K562 (cell line): ENCODE data around the gene CPEB1. TPM values are rescaled to one million over a fixed set of nuclear protein-coding genes. Genes with fewer than 3 reads are reported as not detected.

ENCODE experiments used
- BCLAF1 ChIP-seq, 2 experiments: fragments of 450-650 bp in 1 of 2; IDR thresholded peaks; 2 replicates each; pipeline ENCODE4 v1.6.1; 2011 to 2017; ENCODE audit warnings: low read depth in 2 of 2, antibody characterized with exemption in 1 of 2, borderline replicate concordance in 1 of 2, low read length in 1 of 2, mild to moderate bottlenecking in 1 of 2, mixed read lengths in 1 of 2; ENCODE audit not compliant: control insufficient read depth in 1 of 2
- HOMEZ ChIP-seq: fragments of 250-450 bp; sonication (Bioruptor Pico); IDR thresholded peaks from 2 replicates; pipeline ENCODE4 v1.4.0; 2020; ENCODE audit warnings: mild to moderate bottlenecking, moderate library complexity
- NCOR1 ChIP-seq: fragments of 450-650 bp; IDR thresholded peaks from 2 replicates; pipeline ENCODE4 v1.6.1; 2016; ENCODE audit warnings: mild to moderate bottlenecking, moderate library complexity
- POLR2A ChIP-seq: fragments of 450-650 bp; conservative IDR thresholded peaks from 2 replicates; pipeline ENCODE4 v1.6.1; 2016
- PURB ChIP-seq: sonication (generic); formaldehyde crosslinking; IDR thresholded peaks from 2 replicates; pipeline ENCODE4 v1.9.0; 2021; ENCODE audit warnings: low read depth, mild to moderate bottlenecking, missing genetic modification reagents
- RBM17 ChIP-seq: fragments of 200-400 bp; formaldehyde crosslinking; IDR thresholded peaks from 2 replicates; pipeline ENCODE4 v1.6.1; 2017; ENCODE audit warnings: low read depth, mild to moderate bottlenecking, low read length, borderline replicate concordance
- SIRT6 ChIP-seq: IDR thresholded peaks from one replicate; pipeline ENCODE4 v1.6.1; 2012; ENCODE audit warnings: low read depth, mild to moderate bottlenecking, control low read depth, inconsistent platforms, low read length, moderate library complexity
- SP2 ChIP-seq: IDR thresholded peaks from 2 replicates; pipeline ENCODE4 v1.6.1; 2011; ENCODE audit warnings: mild to moderate bottlenecking, low read depth, low read length, moderate library complexity; ENCODE audit not compliant: poor library complexity, severe bottlenecking; ENCODE audit errors: extremely low read depth
- SRSF1 ChIP-seq: fragments of 200-400 bp; formaldehyde crosslinking; IDR thresholded peaks from 2 replicates; pipeline ENCODE4 v1.6.1; 2017; ENCODE audit warnings: mild to moderate bottlenecking, low read depth, low read length, moderate library complexity
- ZNF134 ChIP-seq: fragments of 250-450 bp; sonication (Bioruptor Pico); conservative IDR thresholded peaks from 2 replicates; pipeline ENCODE4 v1.4.0; 2020
- ZNF212 ChIP-seq: fragments of 450-650 bp; formaldehyde crosslinking; IDR thresholded peaks from 2 replicates; pipeline ENCODE4 v1.4.0; 2020; ENCODE audit warnings: mild to moderate bottlenecking
- ZNF282 ChIP-seq: sonication (generic); formaldehyde crosslinking; IDR thresholded peaks from 2 replicates; pipeline ENCODE4 v1.8.1; 2023; ENCODE audit warnings: missing genetic modification reagents
- ZNF830 ChIP-seq: fragments of 250-450 bp; sonication (Bioruptor Pico); IDR thresholded peaks from 2 replicates; pipeline ENCODE4 v1.5.0; 2021; ENCODE audit warnings: mild to moderate bottlenecking
- polyA plus RNA-seq, 8 experiments: library from polyadenylated mRNA; depleted of rRNA in 4 of 8; stranded (reverse) in 5 of 8; unstranded in 3 of 8; fragments of >200 nt; fragmentation: Nextera tagmentation in 2 of 8; fragmentation: Illumina TruSeq in 1 of 8; extraction: Ambion mirVana in 2 of 8; extraction: Trizol in 1 of 8; gene quantifications; 2 replicates each; pipeline versions ENCODE4 v1.2.1 to v1.2.3, GENCODE V29; 2011 to 2014; ENCODE audit warnings: inconsistent platforms in 1 of 8, missing spikeins in 1 of 8
- total RNA-seq, 7 experiments: library from RNA; depleted of rRNA in 6 of 7; stranded (reverse); fragments of >200 nt in 6 of 7; fragmentation: Illumina TruSeq in 2 of 7; extraction: Trizol in 2 of 7; gene quantifications; 2 replicates each; pipeline versions ENCODE4 v1.2.1 to v1.2.3, GENCODE V29; 2011 to 2021; ENCODE audit warnings: low replicate concordance in 1 of 7
- TF ChIP-seq, protein P1 (sequence below): fragments of 250-450 bp; sonication (Bioruptor Pico); IDR thresholded peaks from 2 replicates; pipeline ENCODE4 v1.4.0; 2020; ENCODE audit warnings: mild to moderate bottlenecking, moderate library complexity, borderline replicate concordance
- TF ChIP-seq, protein P2 (sequence below): sonication (generic); formaldehyde crosslinking; IDR thresholded peaks from 2 replicates; pipeline ENCODE4 v1.8.1; 2023; ENCODE audit warnings: mild to moderate bottlenecking, missing genetic modification reagents
- TF ChIP-seq, protein P3 (sequence below): sonication (generic); formaldehyde crosslinking; IDR thresholded peaks from 2 replicates; pipeline ENCODE4 v1.8.0; 2022; ENCODE audit warnings: mild to moderate bottlenecking, missing genetic modification reagents, borderline replicate concordance

Gene CPEB1
- total and polyA plus RNA-seq, 9 of the 15 experiments (the other 6 are each of a cell fraction or from before 2014, with no cell fraction given): 2.2 to 13.4 (median 9.7) TPM

- TF ChIP-seq, protein P1, sequence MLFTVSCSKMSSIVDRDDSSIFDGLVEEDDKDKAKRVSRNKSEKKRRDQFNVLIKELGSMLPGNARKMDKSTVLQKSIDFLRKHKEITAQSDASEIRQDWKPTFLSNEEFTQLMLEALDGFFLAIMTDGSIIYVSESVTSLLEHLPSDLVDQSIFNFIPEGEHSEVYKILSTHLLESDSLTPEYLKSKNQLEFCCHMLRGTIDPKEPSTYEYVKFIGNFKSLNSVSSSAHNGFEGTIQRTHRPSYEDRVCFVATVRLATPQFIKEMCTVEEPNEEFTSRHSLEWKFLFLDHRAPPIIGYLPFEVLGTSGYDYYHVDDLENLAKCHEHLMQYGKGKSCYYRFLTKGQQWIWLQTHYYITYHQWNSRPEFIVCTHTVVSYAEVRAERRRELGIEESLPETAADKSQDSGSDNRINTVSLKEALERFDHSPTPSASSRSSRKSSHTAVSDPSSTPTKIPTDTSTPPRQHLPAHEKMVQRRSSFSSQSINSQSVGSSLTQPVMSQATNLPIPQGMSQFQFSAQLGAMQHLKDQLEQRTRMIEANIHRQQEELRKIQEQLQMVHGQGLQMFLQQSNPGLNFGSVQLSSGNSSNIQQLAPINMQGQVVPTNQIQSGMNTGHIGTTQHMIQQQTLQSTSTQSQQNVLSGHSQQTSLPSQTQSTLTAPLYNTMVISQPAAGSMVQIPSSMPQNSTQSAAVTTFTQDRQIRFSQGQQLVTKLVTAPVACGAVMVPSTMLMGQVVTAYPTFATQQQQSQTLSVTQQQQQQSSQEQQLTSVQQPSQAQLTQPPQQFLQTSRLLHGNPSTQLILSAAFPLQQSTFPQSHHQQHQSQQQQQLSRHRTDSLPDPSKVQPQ (CRISPR knock-in tag): no peak
- TF ChIP-seq SRSF1: no peak
- no peak for TF ChIP-seq ZNF212 (CRISPR knock-in tag)
- TF ChIP-seq PURB (CRISPR knock-in tag): no peak
- TF ChIP-seq NCOR1: peak; percentile 22; the same call in 1 of the 2 replicates
- no peak for TF ChIP-seq RBM17
- TF ChIP-seq, protein P2, sequence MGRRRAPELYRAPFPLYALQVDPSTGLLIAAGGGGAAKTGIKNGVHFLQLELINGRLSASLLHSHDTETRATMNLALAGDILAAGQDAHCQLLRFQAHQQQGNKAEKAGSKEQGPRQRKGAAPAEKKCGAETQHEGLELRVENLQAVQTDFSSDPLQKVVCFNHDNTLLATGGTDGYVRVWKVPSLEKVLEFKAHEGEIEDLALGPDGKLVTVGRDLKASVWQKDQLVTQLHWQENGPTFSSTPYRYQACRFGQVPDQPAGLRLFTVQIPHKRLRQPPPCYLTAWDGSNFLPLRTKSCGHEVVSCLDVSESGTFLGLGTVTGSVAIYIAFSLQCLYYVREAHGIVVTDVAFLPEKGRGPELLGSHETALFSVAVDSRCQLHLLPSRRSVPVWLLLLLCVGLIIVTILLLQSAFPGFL: no peak
- peak; percentile 93 for TF ChIP-seq SIRT6
- no peak for TF ChIP-seq ZNF282
- peak; percentile 81 for TF ChIP-seq POLR2A
- TF ChIP-seq BCLAF1 (IDR thresholded peaks at IDR 0.05; ENCODE audit: borderline replicate concordance in 1 of 2, control insufficient read depth in 1 of 2, low read depth in 2 of 2, low read length in 1 of 2): 0 out of 4 replicates have a peak, but pooled peaks of 1 of the 2 experiments have one; percentile 57
- TF ChIP-seq HOMEZ (CRISPR knock-in tag): no peak
- no peak for TF ChIP-seq ZNF830 (CRISPR knock-in tag)
- no peak for TF ChIP-seq ZNF134 (CRISPR knock-in tag)
- TF ChIP-seq, protein P3, sequence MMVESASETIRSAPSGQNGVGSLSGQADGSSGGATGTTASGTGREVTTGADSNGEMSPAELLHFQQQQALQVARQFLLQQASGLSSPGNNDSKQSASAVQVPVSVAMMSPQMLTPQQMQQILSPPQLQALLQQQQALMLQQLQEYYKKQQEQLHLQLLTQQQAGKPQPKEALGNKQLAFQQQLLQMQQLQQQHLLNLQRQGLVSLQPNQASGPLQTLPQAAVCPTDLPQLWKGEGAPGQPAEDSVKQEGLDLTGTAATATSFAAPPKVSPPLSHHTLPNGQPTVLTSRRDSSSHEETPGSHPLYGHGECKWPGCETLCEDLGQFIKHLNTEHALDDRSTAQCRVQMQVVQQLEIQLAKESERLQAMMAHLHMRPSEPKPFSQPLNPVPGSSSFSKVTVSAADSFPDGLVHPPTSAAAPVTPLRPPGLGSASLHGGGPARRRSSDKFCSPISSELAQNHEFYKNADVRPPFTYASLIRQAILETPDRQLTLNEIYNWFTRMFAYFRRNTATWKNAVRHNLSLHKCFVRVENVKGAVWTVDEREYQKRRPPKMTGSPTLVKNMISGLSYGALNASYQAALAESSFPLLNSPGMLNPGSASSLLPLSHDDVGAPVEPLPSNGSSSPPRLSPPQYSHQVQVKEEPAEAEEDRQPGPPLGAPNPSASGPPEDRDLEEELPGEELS (CRISPR knock-in tag): no peak
- no peak for TF ChIP-seq SP2
These were observed 111.4 kb downstream of the CPEB1 start (continued) for GRCh38 chr15:82535566-82536408.
